HG03442 (cell line): Measurements from ENCODE around the gene RNF152.

Source experiments
- ATAC-seq: cut with Tn5 transposase; IDR thresholded peaks from one replicate; pipeline ENCODE4 v1.9.1; 2021; ENCODE audit warnings: mild to moderate bottlenecking, moderate library complexity; ENCODE audit not compliant: unreplicated experiment

RNF152 gene

GRCh38 chr18:61855449-61856378 is 37.1 kb downstream of the RNF152 start:
- ATAC-seq = no peak

GRCh38 chr18:61854578-61855448 is 38.0 kb downstream of the RNF152 start:
- ATAC-seq = no peak

DNA sequence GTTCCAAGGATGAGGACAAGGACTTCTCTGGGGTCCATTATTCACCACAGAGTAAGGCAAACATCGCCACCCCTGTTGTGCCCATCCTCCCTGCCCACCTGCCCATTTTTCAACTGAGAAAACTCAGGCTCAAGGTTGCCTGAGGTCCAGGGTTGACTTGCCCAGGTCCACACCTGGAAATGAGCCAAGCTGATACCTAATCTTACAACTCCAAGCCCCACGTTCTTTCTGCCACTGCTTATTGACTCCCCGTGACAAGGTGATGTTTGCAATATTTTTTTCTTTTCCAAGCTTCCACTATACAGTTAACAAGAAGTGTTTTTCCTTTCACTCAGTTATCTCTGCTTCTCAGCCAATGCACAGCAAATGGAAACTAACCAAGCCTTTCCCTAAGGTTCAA is 39.0 kb downstream of the RNF152 start:
- no peak for ATAC-seq

DNA sequence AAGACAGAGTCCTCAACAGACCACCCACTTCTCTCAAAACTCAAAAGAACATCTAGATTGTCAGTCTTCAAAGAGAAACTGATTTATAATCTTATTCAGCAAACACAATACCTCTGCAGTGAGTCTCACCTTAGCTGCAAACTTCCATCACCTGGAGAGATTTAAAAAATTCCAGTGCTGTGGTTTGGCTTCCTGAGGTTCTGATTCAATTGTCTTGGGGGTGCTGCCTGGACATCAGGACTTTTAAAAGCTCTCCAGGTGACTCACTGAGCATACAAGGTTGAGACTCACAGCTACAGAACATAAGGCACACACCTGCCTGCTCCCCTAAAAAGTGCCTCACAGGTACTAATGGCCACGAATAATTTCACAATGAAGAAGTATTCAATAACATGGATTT is 40.3 kb downstream of the RNF152 start:
- no peak for ATAC-seq

DNA sequence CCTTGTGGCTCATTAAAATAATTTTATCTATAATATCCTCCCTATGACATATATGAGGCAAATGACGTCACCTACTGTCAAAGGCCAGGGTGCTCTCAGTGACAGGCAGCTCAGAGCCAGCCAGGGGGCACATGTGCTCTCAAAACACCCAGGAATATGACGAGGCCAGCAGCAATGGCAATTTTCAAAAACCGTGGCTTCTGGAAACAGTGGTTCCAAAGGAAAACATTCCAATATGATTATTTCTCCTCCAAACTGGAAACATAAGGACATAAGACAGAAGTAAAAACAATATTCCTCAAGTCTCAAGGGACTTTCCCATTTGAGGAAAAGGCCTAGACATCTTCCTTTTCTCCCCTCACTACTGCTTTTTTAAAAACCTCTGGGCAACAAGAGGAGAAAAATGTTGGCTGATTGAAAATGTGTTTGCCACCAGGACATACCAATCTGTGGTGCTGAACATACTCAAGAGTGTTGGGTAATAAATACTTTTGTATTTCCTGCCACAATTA is 40.8 kb downstream of the RNF152 start:
- ATAC-seq = no peak

- no peak for ATAC-seq
These were observed 41.5 kb downstream of the RNF152 start for GRCh38 chr18:61851279-61851678.

GRCh38 chr18:61850756-61851155 is 42.1 kb downstream of the RNF152 start:
- ATAC-seq = no peak

GRCh38 chr18:61847164-61847791 is 45.5 kb downstream of the RNF152 start:
- ATAC-seq = no peak

DNA sequence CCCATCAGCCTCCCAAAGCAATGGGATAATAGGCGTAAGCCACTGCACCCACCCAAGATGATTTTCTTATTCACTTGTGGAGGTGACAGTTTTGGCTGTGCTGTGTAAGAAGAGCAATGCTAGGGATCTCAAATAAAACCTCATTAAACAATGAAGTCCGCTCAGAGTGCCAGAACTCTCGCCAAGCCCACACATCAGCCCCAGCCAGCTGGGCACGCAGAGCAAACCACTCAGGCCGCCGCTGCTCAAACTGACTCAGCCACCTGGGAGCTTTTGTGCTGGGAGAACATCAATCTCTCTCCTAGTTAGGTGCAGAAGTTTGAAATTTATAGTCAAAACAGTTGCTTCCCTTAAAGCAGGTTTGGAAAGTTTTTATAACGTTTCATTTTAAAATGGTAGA is 47.6 kb downstream of the RNF152 start:
- ATAC-seq = no peak

DNA sequence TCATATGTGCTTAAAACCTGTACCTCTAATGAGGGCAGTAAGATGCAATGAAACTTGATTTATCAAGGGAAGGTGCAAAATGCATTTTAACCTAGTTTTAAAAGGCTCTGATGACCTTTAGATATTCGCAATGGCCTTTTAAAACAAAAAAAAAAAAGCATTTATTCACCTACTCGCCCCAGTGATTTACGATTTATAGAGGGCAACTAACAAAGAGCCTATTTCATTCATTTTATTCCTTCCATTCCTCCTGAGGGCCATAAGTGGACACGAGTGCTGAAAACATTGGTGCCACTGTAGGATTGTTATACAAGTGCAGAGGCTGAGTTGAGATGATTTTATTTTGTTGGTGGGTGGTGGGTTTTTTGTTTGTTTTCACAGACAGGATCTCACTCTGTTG is 48.1 kb downstream of the RNF152 start:
- no peak for ATAC-seq

DNA sequence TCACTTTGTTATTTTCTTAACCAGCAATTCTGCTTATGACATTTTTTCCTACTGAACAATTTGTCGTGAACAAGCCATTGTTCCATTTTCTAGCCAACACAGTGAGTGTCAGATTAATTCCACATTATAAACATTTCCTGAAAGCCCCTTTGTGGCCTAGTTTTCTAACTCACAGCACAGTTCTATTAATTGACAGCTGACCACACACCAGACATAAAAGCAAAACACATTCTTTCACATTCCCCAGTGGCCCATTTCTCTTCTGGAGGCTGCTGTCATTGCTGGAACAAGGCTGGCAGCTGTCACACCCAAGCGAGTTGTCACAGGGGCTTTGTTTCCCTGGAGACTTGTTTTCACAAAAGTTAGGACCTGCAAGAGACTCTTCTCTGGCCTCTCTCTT is 50.7 kb downstream of the RNF152 start:
- no peak for ATAC-seq

DNA sequence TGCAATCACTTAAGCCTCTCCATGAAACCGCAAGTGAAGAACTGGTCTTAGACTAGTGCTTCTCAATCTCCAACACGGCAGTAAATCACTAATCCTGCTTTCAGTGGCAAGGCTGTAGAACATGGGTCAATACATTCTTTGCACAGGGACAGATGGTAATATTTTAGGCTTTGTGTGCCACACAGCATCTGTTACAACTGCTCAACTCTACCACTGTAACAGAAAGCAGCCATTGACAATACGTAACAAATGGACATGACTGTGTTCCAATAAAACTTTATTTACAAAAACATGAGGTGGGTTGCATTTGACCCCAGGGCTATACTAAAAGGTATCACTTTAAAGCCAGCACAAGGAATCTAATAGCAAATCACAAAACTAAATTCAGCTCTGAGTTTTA is 51.1 kb downstream of the RNF152 start:
- no peak for ATAC-seq

- no peak for ATAC-seq
These were observed 52.5 kb downstream of the RNF152 start for GRCh38 chr18:61840324-61840723.

DNA sequence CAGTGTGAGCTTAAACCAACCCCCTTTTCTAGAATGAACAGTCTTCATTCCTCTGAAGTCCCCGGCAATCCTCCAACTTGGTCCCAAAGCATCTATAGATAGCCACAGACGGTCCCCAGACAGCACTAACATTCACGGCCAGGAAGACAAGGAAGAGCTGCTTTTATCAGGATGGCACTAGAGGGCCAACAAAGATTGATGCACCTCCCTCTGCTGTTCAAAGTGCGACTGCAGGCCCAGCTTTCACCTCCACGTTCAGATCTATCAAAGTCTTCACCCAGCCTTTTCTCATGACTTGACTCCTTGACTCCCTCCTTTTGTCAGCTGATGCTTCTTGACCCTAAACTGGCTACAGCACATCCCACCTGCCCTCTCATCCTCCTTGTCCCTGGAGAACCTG is 54.3 kb downstream of the RNF152 start:
- ATAC-seq = no peak

- no peak for ATAC-seq
These were observed 58.8 kb downstream of the RNF152 start for GRCh38 chr18:61833978-61834377.

DNA sequence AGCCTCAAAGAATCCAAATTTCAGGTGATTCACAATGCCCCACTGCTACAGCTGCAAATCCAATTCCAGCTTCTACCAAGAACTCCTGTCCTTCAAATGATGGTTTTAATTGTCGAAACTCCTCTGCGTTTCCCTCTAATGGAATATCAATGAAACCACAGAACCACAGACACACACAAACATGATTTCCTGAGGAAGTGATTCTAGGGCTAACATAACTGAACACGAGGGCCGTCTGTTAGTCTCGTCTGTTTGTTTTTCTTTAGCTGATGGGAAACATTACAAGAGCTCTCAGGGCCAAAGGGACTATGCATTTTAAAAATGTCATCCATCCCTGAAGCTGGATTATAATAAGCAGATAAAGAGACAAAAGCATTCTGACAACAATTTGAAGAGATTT is 59.4 kb downstream of the RNF152 start:
- ATAC-seq = no peak

- ATAC-seq = no peak
These were observed 59.9 kb downstream of the RNF152 start for GRCh38 chr18:61832858-61833257.

- no peak for ATAC-seq
These were observed 61.7 kb downstream of the RNF152 start for GRCh38 chr18:61831071-61831470.

DNA sequence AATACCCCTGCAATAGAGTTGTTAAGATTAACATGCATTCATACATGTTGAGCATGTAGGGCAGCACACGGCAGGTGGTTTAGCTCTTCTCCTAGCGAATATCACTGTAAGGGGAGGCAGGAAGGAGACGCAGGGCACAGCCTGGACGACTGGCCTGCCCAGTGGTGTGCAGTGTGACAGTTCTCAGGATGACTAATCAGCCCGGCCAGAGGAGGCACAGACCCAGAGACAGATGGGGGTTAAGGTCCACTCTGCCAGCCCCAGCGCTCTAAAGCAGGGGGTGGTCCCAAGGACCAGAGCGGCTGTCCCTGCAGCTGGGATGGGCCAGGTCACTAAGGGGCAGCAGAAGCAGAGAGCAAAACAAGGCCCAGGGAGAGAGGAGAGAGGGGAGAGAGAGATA is 63.7 kb downstream of the RNF152 start:
- ATAC-seq = no peak

DNA sequence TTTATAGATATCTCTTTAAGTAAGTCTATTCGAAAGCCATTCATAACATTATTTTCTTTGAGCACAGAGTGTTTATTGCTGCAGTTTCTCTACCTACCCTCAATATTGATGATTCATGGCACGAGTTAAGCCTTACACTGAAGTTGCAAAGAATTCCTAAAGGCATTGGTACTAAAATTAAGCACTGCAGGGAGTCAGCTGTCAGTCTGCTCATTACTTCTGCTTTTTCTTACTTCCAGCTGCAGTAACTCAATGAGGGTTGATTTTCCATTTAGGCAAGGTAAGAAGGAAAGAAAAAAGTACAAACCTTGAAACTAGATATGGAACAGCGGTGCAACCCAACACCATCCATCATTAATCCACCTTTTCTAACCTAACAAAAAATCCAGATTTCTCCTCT is 65.2 kb downstream of the RNF152 start:
- ATAC-seq = no peak

DNA sequence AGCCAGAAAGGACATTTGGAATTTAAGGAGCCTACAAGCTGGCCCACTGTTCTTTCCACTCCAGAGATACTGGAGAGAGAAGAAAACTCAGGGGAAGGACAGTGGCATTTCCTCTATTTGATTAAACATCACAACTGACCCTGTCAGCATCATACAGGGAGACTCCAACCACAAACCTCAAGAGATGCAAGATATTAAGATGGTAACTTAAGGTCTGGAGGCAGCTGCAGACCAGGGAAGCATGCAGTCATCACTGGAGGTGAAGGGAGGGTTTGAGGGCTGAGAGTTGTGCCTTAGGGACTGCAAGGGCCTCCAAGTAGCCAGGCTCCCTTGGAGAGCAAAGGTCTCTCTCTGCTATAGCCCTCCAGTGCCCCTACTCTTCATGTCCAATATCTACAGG is 67.4 kb downstream of the RNF152 start:
- ATAC-seq = no peak
